Retinal pigment epithelial cell (primary cell): Measurements from ENCODE around the gene GALK1.
A peak's percentile ranks its signal among the peaks of the same experiment; 100 is the strongest.
"Not testable (repeated sequence)": the region's sequence is repeated elsewhere in the genome, so short reads cannot be mapped to it uniquely, and the experiment has no call there.

ENCODE experiments used
- DNase-seq: peaks from one replicate; pipeline ENCODE4 v3.0.0-alpha.2; 2010; ENCODE audit warnings: low read depth
- H3K4me3 ChIP-seq: 2 replicates; pipeline ENCODE4 v1.5.1; 2011; ENCODE audit warnings: mild to moderate bottlenecking, low read length, control low read depth, moderate library complexity
- TF ChIP-seq, protein P1 (sequence below): conservative IDR thresholded peaks from 2 replicates; pipeline ENCODE4 v1.5.1; 2011; ENCODE audit warnings: low read depth, low read length, control low read depth, inconsistent platforms

GALK1 gene

GRCh38 chr17:75769536-75769935 lies 4.5 kb upstream of the GALK1 start:
- no peak for DNase-seq
- TF ChIP-seq, protein P1, sequence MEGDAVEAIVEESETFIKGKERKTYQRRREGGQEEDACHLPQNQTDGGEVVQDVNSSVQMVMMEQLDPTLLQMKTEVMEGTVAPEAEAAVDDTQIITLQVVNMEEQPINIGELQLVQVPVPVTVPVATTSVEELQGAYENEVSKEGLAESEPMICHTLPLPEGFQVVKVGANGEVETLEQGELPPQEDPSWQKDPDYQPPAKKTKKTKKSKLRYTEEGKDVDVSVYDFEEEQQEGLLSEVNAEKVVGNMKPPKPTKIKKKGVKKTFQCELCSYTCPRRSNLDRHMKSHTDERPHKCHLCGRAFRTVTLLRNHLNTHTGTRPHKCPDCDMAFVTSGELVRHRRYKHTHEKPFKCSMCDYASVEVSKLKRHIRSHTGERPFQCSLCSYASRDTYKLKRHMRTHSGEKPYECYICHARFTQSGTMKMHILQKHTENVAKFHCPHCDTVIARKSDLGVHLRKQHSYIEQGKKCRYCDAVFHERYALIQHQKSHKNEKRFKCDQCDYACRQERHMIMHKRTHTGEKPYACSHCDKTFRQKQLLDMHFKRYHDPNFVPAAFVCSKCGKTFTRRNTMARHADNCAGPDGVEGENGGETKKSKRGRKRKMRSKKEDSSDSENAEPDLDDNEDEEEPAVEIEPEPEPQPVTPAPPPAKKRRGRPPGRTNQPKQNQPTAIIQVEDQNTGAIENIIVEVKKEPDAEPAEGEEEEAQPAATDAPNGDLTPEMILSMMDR = no peak
- no peak overlapping the region for H3K4me3 ChIP-seq

DNA sequence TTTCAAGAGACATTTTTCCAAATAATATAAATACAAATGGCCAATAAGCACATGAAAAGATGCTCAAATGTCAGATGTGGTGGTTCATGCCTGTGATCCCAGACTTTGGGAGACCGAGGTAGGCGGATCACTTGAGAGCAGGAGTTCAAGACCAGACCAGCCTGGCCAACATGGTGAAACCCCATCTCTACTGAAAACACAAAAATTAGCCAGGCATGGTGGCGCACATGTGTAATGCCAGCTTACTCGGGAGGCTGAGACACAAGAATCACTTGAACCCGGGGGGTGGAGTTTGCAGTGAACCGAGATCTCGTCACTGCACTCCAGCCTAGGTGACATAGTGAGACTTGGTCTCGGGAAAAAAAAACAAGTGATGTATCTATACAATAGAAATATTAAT lies 2.9 kb upstream of the GALK1 start:
- H3K4me3 ChIP-seq = no peak overlapping the region
- TF ChIP-seq, protein P1 = no peak
- DNase-seq = no peak

DNA sequence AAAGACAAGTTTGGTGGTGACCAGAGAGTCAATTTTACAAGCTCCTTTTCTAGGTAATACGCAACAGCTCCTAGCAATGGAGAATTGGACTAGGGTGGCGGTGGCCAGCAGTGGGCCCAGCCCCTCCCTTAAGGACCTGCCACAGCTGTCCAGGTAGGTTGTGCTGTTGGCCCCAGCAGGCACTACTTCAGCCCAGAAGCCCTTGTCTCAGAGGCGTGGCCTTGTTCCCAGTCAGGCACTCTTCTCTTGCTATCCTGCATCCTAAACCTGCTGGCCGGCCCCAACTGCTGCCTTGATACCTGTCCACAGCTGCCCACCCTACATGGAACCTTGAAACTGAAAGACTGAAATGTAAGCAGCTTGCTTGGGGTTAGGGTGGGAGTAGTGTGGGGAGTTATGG lies 989 bp upstream of the GALK1 start:
- H3K4me3 ChIP-seq = no peak overlapping the region
- TF ChIP-seq, protein P1 = no peak
- no peak for DNase-seq

- no peak for DNase-seq
- peak overlapping the region; percentile 49 for H3K4me3 ChIP-seq
- TF ChIP-seq, protein P1 = no peak
Measured at GRCh38 chr17:75764417-75764710, 628 bp downstream of the GALK1 start.

- DNase-seq = no peak
- TF ChIP-seq, protein P1 = no peak
- peak overlapping the region; percentile 49 for H3K4me3 ChIP-seq
Measured at GRCh38 chr17:75763613-75764416, 1.2 kb downstream of the GALK1 start.

GRCh38 chr17:75763269-75763607 lies 1.8 kb downstream of the GALK1 start:
- DNase-seq = no peak
- TF ChIP-seq, protein P1 = no peak
- no peak overlapping the region for H3K4me3 ChIP-seq

DNA sequence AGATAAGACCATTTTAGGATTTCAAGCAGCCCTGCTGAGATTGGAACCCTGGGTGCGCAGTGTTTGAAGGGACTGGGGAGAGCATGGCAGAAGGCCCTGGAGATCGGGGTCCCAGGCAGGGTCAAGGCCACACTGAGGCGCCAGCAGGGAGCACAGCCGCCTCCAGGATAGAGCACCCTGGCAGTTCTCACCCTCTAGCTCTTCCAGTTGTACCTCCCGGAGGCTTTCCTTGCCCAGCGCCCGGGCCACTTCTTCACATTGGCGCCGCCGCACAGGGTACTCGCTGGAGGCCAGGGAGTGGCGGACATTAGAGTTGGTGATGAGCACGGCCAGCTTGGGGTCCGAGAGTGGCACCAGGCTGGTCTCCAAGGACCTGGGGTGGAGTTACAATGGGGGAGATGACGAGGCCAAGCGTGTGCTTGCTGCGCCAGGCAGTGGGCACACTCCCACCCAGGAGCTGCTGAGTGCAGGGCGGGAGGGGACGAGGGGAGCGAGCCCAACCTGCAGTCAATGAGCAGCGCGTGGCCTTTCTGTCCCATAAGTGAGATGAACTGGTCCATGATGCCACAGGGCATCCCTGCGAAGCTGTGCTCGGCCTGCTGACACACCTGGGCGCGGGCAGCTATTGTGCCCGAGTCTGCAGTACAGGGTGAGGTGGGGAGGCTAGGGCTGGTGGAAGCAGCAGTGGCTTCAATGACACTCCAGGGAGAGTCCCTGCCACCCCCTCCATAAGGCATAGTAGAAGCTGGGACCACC lies 2.3 kb downstream of the GALK1 start:
- TF ChIP-seq, protein P1 = no peak
- no peak overlapping the region for H3K4me3 ChIP-seq
- DNase-seq = no peak

DNA sequence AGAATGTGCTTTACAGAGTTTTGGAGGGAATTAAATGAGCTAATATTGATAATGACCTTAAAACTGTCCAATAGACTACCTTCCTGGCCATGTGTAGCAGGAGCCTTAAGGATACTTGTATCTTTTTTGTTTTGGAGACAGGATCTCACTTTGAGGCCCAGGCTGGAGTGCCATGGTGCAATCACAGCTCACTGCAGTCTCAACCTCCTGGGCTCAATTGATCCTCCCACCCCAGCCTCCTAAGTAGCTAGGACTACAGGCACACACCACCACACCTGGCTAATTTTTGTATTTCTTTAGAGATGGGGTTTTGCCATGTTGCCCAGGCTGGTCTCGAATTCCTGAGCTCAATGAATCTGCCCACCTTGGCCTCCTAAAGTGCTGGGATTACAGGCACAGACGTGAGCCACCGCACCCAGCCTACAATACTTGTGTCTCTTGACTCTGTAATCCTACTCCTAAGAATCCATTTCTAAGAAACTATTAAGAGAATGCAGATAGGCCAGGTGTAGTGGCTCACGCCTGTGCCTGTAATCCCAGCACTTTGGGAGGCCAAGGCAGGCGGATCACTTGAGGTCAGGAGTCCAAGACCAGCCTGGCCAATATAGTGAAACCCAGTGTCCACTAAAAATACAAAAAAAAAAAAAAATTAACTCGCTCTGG lies 4.9 kb downstream of the GALK1 start:
- DNase-seq, H3K4me3 ChIP-seq: not testable (repeated sequence)
